EL (cell line): ENCODE results near the gene ABCB8.
"Not testable (repeated sequence)": the region's sequence is repeated elsewhere in the genome, so short reads cannot be mapped to it uniquely, and the experiment has no call there.

Source experiments
- DNase-seq: peaks from one replicate; pipeline ENCODE4 v3.0.0-alpha.2; 2016

The ABCB8 gene

GRCh38 chr7:151038951-151039849 is 10.9 kb downstream of the ABCB8 start:
- peak; percentile 95 for DNase-seq

DNA sequence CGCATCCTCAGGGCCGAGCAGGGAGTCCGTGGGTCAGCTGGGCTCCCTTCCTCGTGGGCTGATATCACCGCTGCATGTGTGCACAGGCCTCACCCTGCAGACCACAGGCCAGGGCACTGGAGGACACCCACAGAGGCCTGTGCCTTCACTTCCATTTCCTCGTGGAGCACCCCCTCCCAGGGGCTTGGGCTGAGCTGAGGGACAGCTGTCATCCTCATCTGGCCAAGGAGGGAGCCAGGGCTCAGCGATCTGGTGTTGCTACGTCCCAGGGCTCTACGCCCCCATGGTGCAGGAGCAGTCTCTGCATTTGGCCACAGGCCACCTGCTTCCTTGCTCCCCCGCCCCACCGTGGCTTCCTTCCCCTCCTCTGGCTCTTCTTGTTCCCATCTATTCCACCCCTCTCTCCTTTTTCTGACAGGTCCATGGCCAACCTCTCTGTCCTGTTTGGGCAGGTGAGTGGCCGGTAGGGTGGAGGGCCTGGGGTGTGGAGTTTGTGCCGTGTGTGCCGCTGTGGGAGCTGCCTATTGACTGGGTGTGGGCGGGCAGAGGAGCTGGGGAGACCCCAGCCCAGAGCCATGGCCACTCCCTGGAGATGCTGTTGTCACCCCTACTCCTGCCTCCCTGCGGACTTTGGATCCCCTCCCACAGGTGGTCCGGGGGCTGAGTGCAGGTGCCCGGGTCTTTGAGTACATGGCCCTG is 11.7 kb downstream of the ABCB8 start:
- no peak for DNase-seq

GRCh38 chr7:151040616-151041375 is 12.5 kb downstream of the ABCB8 start:
- DNase-seq = no peak

DNA sequence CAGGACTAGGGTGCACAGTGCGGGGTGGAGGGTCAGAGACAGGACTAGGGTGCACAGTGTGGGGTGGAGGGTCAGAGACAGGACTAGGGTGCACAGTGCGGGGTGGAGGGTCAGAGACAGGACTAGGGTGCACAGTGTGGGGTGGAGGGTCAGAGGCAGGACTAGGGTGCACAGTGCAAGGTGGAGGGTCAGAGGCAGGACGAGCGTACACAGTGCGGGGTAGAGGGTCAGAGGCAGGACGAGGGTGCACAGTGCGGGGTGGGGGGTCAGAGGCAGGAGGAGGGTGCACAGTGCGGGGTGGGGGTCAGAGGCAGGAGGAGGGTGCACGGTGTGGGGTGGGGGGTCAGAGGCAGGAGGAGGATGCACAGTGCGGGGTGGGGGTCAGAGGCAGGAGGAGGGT is 15.2 kb downstream of the ABCB8 start:
- not testable (repeated sequence) for DNase-seq

GRCh38 chr7:151043959-151044358 is 15.7 kb downstream of the ABCB8 start:
- DNase-seq = no peak

DNA sequence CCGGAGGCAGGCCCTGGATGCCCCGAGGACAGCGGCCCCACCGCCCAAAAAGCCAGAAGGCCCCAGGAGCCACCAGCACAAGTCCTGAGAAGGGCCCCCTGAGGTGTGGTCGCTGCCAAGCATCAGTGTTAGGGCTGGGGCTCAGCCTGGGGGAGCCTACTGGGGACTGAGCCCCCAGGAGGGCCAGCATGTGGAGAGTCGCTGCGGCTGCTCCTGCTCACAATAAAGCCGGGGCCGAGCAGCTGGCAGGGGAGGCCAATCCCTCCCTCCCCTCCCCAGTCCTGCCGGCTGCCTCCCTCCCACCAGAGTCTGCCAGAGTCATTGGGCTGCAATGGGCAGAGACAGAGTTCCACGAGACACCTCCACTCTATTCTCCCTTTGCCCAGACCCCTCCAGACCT is 17.0 kb downstream of the ABCB8 start:
- DNase-seq = no peak

DNA sequence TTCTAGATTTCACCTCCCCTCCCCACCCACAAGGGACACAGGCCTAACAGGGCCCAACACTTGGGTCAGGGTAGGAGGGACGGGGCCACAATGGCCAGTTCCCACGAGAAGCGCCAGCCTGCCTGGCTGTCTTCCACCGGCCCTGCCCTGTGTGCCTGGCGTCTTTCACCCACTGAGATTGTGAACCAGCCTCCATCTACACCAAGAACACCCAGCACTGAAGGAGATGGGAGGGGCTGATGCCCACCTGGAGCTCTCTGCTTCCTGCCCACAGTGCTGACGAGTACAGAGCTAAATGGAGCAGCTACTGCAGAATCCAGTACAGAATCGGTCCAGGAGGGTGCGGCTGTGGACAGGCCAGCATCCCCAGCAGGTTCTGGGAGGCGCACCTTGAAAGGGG is 17.7 kb downstream of the ABCB8 start:
- no peak for DNase-seq

DNA sequence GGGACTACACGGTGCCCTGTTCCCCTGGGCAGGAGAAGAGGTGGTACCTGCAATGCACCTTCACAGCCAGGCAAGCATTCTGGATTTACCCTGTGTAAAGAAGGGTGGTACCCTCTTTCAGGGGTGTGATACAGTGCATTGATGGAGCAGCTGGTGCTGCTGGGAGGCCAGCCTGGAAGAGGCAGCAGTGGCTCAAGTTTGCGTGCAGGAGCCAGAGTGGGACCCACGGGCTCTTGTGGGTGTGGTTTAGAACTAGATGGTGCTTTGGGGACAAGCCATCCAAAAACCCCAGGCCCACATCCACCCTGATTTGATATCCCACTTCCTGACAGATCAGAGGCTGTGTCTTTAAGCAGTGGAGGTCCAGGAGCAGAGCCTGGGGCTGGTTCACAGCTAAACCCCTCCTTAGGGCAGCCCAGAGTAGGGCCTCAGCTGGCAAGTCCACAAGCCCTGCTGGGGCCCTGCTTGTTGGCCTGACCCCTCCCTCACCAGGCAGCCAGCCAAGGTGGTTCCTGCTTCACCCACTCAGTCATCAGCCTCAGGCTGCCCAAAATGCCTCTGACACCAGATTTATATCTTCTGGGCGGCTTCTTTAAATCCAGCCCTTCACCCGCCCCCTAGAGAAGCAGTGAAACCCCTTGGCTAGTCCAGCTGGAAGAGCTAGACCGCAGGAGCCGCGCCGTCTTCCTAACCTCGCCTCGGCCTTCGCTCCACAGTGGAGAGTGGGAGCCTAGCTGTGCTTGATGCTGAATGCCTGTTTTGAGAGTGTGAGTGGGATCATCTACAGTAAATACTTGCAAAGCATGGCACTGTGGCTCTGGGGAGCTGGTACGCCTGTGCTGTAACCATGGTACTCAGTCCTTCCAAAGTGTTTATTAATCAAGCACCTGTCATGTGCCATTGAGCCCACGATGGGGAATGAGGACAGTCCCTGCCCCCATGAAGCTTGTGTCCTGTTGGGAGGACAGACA is 18.6 kb downstream of the ABCB8 start:
- peak; percentile 78 for DNase-seq

- no peak for DNase-seq
Observed at GRCh38 chr7:151047976-151048815, 19.9 kb downstream of the ABCB8 start, which contains the start of gene ASIC3. ASIC3 (plus strand) TSS chr7:151048531; CDS start chr7:151048886, 355 bp downstream.

GRCh38 chr7:151048911-151049463 is 20.7 kb downstream of the ABCB8 start:
- no peak for DNase-seq

GRCh38 chr7:151051108-151051507 is 22.9 kb downstream of the ABCB8 start:
- peak; percentile 49 for DNase-seq

DNA sequence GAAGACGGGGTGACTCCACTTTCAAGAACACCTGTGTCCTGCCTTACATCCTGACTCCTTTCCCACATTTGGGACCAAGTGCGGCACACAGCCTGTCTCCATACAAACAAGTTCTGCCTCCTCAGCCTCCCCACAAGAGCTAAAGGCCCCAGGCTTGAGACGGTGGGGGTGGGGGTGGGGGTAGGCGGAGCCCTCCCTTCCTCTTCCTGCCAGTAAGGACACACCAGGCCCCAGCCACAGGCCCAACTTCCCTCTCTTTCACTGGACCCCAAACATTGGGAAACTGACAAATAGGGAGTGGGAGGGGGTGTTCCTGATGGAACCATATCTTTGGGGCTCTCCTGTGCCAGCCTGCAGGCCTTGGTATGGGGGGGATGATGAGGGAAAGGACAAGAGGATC is 24.8 kb downstream of the ABCB8 start:
- DNase-seq = no peak

GRCh38 chr7:151053751-151054150 is 25.5 kb downstream of the ABCB8 start:
- DNase-seq = no peak

- no peak for DNase-seq
Observed at GRCh38 chr7:151056283-151056665, 28.0 kb downstream of the ABCB8 start.

DNA sequence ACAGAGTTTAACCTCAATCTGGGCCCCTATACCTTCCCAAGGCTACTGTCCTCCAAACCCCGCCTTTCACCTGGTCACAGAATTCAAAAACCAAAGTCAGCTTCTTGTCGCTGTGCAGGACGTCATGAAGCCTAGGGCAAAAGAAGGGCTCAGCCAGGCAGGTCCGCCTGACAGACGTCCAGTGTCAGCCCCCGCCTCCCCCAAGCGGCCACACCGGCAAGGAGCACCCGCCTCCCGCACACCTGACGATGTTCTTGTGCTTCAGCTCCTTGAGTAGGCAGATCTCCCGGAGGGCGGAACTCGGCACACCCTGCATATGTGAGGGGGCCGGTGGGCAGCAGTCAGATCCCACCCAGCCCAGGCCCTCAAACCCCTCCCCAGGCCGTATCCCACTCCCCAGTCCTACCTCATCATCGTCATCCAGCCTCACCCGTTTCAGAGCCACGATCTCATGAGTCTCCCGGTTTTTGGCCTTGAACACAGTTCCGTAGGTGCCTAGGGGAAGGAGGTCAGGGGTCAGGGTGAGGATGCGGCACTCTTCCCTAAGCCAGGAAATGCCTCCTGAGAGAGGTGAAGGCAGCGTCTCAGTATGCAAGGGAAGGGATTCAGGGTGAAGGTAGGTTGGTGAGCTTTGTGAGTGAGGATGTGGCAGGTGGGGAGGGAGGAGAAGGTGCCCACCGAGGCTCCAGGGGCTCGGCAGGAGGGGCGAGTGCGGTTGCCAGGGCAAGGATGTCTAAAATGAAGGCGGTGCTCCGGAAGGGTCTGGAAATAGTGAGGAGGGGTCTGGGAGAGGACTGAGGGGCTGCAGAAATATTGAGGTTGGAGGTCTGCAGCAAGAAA is 28.6 kb downstream of the ABCB8 start:
- no peak for DNase-seq

GRCh38 chr7:151057506-151057988 is 29.3 kb downstream of the ABCB8 start, which contains the start of gene CDK5:
CDK5 (minus strand) TSS chr7:151057897; CDS start chr7:151057848, 49 bp downstream.
- no peak for DNase-seq

DNA sequence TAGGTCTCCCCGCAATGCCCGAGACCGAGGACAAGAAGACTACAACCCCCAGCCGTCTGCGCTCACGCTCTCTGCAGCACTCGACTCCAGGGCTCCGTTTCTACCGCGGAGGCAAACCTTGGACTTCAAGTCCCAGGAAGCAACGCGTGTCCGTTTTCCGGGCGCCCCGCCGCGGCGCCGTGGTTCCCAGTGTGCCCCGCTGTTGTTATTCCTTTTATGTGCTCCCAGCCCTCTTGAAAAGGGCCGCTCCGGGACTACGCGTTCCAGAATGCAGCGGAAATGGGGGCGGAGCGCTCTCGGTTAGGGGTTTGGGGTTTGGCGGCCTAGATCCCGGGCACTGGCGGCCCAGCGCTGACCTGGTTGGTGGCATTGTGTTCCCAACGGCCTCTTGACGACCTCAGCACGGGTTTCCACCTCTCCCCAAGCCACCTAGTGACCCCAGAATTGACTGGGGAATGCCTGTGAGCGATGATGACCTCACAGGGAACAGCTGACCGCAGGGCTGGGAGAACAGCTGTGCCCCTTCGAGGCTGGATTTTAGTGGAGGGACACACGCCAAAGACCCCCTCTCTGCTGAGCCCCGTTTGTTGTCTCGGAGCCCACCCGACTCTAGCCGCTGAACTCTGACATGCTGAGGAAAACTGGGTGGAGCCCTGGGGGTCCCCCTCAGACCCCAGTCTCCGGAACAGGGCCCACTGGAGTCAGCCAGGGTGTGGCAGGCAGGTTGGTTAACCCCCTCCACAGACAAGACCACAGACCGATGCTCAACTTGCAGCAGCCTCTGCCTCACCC is 29.9 kb downstream of the ABCB8 start:
- peak; percentile 99 for DNase-seq

- no peak for DNase-seq
Observed at GRCh38 chr7:151058781-151059366, 30.6 kb downstream of the ABCB8 start.
